Suppressor macrophage (primary cell): Measurements from ENCODE around the gene PANX2.
A peak's percentile ranks its signal among the peaks of the same experiment; 100 is the strongest.

ENCODE experiments used
- DNase-seq, 4 experiments: peaks; one replicate each; pipeline ENCODE4 v3.0.0-alpha.2; 2020 to 2022

PANX2 gene

DNA sequence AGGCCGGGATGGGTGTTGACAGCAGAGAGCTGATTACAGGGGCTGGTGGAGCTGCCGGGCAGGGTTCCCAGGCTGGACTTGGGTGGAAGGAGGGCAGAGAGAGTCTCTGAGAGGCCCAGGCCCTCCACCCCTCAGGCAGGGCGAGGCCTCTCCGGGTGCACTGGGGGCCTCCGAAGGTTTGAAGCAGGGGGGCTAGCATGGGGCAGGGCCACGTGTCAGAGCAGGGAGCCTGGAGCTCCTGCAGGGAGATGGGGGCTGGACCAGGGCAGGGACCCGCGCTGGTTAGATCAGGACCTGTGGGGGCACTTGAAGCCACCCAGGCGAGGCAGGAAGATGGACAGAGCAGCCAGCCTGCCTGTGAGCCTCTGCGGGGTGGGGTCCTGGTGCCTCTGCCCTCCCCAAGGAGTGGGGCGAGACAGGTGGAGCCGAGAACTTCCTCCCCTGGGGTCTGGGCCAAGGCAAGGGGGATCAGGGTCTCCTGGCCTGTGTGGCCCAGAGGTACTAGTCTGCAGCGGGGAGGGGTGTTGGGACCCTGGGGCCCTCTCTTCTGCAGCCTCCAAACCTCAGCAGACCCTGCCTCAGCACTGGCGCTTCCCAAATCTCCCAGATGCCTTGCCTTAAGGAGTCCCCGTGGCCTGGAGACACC lies 911 bp downstream of the PANX2 start:
- DNase-seq = no peak

DNA sequence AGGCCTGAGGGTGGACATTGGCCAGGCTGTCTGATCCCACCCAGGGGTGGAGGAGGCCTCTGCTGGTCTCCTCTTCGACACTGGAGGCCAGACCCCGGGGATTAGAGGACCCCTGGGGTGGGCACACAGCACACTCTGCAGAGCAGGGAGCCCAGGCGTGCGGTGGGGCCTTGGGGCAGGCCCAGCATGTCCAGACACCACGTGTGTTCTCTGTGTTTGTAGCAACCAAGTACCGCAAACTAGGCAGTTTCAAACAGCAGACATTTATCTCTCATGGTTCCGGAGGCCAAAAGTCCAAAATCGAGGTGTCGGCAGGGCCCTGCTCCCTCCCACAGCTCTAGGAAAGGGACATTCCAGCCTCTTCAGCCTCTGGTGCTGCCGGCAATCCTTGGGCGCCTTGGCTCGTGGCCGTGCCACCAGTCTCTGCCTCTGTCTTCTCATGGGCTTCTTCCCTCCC lies 1.5 kb downstream of the PANX2 start:
- no peak for DNase-seq

DNA sequence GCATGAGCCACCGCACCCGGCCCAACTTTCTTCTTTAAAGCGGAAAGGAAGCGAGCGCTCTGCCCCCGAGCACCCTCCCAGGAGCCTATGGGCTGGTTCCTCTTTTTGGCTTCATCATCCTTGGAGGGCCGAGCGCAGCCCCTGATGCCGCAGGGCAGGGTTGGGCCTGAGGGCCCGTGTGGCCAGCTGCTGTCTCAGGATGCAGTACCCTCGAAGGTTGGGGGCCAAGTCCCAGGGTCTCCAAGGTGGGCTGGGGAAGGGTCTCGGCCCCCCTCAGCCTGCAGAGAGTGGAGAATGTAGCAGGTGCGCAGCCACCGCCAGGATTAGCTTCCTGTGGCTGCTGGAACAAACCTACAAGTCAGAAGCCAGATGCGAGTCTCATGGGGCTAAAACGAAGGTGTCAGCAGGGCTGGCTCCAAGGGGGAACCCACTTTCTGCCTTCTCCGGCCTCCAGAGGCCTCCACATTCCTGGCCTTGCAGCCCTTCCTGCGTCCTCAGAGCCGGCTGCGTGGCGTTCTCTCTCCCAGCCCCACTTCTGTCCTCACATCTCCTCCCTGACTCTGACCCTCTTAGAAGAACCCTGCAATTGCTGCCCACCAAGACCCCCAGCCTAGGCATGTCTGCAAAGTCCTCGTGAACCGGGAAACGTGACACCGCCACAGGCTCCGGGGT lies 2.9 kb downstream of the PANX2 start:
- peak; percentile 69 to 85 (median 79) for DNase-seq

DNA sequence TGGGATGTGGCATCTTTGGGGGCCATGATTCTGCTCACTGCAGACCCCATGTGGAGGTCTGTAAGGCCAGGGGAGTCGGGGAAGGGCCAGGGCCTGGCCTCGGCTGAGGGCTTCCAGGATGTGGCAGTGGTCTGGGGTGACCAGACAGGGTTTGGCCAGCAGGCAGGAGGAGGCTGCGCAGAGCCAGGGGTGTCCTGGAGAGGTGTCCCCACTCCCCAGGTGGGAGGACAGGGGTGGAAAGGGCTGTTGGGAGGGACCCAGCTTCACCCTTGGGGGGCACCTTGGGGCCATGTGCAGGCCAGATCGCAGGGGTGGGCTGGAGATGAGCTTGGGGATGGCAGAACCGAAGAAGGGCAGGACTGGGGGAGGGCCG lies 3.4 kb downstream of the PANX2 start:
- DNase-seq = no peak

DNA sequence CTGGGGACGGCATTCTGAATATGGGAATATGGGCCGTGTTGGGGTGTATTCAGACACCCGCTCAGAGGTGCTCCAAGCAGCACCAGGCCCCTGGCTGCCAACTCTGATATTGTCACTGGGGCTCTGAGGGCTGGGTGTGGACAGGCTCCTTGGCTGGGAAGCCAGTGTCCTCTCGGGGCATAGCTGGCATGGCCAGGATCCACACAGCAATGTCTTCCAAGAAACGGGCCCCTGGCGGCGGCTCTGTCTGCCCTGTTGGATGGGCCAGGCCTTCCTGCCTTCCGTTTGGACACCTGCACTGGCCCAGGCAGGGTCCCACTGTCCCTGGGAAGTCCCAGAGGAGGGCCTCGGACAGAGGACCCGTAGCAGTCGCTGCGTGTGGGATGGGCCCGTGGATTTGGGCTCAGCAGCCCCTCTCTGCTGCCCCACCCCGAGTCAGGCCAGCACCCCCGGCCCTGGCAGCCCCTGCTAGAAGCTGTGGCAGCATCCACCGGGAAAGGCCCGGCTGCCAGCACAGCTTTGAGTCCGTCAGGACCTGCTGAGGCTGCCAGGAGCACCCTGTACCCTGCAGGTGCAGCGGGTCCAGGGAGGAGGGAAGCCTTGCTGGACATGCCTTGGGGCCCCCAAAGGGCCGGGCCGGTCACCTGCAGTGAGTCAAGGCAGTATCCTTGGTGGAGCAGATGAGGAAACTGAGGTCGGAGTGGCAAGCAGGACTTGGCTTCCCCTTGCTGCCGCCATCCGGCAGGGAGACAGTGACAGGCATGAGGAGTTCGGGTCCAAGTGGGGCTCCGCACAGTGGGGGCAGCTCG lies 4.1 kb downstream of the PANX2 start:
- no peak for DNase-seq

DNA sequence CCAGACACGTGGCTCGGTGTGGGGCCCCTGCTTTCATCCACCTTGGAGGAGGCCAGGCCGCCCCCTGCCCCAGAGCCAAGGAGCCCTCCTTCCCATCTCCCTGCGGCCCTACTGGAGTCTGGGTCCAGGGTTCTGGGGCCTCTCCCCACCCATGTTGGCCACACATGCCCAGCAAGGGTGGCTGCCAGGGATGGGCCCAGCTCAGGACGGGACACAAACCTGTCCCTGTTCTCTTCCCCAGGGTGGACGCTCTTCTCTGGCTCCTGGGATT lies 4.6 kb downstream of the PANX2 start:
- DNase-seq = no peak

DNA sequence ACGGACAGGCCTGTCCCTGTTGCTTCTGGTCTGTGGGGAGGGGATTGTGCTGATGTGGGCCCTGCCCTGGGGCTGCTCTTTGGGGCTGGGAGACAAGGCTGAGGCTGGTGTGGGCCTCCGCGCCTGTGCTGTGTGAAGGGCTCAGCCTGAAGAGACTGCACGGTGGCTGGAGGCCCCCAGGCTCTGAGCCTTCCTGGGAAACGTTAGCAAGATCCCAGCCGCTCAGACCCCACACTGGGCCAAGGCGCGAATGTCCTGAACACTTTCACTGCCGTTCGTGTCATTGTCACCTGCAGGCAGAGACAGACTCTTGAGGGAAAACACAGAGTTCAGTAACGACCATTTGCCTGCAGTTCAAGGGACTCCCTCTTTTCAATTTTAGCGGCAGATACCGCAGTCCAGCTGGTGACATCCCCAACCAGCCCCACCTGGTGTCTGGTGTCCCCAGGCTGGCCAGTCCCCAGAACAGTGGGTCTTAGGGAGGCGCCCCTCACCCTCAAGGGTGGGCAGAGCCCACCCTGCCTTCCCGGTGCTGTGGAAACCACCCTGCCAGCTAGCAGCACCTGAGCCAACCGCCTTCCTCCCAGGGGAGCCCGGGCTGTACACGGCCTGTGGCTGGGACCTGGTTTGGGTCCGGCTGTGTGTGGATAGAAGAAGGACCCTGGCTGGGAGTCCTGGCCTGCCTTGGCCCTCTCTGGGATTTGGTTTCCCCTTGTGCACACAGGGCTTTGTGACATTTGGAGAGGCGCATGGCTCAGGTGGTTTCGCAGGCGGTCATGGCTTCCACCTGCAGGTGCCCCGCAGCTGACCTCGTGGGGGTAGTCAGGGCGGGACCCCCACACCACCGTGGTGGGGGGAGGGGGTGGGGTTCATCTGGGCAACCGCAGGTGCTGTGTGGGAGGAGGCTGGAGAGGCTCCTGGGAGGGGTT lies 5.7 kb downstream of the PANX2 start:
- no peak for DNase-seq

DNA sequence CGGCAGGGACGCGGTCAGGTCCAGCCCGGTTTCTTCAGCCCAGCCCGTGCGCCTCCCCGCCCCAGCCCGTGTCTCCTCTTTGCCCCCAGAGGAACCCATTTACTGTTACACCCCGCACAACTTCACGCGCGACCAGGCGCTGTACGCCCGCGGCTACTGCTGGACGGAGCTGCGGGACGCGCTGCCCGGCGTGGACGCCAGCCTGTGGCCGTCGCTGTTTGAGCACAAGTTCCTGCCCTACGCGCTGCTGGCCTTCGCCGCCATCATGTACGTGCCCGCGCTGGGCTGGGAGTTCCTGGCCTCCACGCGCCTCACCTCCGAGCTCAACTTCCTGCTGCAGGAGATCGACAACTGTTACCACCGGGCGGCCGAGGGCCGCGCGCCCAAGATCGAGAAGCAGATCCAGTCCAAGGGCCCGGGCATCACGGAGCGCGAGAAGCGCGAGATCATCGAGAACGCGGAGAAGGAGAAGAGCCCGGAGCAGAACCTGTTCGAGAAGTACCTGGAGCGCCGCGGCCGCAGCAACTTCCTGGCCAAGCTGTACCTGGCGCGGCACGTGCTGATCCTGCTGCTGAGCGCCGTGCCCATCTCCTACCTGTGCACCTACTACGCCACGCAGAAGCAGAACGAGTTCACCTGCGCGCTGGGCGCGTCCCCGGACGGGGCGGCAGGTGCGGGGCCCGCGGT lies 6.5 kb downstream of the PANX2 start:
- DNase-seq = no peak

DNA sequence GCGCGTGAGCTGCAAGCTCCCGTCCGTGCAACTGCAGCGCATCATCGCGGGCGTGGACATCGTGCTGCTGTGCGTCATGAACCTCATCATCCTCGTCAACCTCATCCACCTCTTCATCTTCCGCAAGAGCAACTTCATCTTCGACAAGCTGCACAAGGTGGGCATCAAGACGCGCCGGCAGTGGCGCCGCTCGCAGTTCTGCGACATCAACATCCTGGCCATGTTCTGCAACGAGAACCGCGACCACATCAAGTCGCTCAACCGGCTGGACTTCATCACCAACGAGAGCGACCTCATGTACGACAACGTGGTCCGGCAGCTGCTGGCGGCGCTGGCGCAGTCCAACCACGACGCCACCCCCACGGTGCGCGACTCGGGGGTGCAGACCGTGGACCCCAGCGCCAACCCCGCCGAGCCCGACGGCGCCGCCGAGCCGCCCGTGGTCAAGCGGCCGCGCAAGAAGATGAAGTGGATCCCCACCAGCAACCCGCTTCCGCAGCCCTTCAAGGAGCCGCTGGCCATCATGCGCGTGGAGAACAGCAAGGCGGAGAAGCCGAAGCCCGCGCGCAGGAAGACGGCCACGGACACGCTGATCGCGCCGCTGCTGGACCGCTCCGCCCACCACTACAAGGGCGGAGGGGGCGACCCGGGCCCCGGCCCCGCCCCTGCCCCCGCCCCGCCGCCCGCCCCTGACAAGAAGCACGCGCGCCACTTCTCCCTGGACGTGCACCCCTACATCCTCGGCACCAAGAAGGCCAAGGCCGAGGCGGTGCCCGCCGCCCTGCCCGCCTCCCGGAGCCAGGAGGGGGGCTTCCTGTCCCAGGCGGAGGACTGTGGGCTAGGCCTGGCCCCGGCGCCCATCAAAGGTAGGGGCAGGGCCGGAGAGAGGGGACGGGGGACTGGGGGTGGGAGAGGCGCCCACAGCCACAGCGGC lies 7.3 kb downstream of the PANX2 start:
- DNase-seq = peak in 1 of 4 experiments; percentile 10

DNA sequence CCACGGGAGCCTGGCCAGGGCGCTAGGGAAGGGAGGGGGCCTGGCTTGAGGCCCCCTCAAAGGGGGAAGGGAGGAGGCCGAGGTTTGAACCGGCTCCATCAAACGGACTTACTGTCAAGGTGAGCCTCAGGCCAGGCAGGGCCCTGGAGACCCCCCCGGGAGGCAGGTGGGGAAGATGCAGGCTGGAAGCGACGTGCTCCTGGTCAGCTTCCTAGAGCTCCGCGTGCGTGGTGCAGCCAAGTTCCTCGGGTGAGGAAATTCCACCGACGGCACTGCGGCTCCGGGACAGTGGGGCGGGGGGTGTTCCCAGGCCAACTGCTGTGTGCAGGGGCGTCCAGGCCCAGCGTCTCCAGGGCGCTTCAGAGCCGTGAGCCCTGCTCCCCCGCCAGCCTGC lies 7.9 kb downstream of the PANX2 start:
- DNase-seq = no peak

DNA sequence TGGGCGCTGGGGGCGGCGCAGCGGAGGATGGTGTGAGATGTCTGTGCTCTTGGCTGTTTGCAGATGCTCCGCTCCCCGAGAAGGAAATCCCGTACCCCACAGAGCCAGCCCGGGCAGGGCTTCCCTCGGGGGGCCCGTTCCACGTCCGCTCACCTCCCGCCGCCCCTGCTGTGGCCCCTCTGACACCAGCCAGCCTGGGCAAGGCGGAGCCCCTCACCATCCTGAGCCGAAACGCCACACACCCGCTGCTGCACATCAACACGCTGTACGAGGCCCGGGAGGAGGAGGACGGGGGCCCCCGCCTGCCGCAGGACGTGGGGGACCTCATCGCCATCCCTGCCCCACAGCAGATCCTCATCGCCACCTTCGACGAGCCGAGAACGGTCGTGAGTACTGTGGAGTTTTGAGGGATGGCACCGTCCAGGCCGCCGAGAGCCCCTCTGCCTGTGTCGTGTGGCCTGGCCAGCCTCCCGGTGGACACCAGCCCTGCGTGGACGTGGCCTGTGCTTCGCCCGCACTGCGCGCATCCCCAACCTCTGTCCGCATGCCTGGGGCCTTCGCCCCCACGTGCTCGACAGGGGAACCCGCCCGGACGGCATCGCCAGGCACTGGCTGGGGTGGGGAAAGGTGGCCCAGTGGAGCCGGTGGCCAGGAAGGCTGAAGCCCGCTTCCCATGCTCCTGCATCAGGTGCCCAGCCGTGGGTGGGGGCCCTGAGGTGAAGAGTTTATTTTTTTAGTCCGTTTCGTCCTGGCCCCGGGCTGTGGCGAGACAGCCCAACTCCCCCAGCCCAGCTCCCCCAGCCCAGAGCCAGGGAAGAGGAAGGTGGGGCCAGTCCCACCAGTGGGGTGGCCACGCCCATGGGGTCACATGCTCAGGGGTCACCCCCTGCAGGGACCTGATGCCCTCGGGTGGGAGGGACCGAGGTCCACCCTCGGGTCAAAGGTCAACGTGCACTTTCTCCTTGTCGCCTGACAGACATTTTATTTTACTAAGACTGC lies 8.6 kb downstream of the PANX2 start:
- no peak for DNase-seq

DNA sequence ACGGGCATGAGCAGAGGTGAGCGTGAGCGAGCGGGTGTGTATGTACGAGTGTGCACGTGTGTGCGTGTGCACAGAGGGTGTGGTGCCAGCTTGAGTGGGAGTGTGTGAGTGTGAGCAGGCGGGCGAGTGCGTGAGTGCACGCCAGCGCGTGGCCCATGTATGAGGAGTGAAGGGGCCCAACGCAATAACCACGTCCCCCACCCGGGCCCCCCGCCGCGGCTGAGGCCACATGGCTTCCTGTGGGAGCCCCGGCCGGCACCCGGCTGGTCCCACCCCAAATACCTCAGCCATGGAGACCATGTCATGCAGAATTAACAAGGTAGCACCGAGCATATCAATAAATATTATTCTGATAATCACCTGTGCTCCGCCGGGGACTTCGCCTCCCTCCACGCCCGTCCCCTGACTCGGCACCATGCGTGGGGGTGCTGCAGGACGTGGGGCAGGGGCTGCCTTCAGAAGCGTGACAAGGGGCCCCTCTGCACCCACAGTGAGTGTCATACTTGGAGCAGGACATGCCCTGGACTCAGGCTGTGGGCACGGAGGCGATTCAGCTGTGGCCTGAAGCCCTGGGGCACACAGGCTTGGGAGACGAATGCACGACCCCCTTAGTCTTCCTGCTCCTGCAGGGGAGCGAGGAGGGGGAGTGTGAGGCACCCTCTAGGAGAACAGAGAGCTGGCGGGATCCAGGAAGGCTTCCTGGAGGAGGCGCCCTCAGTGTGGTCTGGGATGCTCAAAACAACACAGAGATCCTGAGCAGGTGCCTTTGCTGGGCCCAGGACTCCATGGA lies 9.6 kb downstream of the PANX2 start:
- DNase-seq = no peak

DNA sequence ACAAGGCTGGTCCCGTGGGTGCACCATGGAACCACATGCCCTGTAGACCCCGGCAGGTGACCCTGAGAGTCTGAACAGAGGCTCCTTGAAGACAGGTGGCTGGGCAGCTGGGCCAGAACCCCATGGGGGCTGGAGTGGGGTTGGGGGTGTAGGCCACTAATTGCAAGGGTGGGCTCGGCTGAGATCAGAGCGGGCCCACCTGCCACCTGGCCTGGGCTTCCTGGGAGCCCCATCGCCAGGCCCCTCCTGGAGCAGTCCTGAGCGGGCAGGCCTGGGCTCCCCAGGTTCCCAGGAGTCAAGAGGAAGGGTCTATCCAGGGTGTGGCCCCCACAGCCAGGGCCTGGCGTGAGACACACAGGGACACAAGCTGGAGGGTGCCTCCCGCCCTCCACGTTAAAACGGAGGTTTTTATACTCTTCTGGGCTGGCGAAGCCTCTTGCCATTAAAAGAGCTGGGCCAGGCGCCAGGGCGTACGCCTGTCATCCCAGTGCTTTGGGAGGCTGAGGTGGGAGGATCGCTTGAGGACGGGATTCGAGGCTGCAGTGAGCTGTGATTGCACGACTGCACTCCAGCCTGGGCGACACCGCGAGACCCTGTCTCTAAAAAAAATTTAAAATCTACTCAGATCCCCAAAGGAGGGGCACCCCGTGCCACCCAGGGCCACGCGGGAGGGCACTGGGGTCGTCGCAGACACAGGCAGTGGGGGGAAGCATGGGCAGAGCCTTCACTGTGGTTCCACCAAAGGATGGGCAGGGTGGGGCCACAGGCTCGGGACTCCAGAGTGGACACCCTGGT lies 10.4 kb downstream of the PANX2 start:
- DNase-seq = no peak

DNA sequence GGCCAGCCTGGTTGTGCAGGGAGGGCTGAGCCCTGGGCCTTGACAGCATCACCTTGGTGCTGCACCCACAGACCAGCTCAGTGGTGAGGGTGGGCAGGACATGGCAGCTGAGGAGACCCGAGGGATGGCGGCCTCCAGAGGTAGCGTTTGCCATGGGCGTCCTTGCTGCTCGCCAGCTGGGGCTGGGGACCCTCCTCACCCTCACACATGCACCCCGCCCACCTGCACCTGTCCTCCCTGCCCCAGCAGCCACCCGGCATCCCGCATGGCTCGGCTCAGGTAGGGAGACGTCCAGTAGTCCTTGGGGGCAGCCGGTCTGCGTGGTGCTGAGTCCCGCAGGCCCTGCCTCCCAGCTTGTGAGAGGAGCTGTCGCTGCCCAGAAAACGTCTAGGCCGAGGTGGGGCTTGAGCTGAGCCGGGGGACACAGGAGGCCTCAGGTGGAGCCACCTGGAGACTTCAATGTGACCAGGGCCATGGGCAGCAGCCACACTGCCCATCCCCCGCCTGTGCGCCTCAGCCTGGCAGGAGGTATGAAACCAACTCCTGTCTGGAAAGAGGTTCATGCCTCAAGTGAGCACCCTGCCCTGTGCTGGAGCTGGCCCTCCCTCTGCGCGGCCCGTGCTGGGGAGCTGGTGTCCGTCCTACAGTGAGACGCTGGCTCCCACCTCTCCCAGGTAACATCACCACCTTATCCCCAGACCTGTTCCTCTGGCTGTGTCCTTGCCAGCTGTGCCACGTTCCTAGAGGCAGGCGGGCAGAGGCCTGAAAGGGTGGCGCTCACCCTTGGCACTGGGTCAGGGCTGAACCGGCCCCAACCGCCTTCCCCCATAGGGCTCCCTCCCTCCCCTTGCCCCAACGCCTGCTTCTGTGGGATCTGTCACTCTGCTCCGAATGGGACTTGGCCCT lies 11.9 kb downstream of the PANX2 start:
- DNase-seq = no peak

DNA sequence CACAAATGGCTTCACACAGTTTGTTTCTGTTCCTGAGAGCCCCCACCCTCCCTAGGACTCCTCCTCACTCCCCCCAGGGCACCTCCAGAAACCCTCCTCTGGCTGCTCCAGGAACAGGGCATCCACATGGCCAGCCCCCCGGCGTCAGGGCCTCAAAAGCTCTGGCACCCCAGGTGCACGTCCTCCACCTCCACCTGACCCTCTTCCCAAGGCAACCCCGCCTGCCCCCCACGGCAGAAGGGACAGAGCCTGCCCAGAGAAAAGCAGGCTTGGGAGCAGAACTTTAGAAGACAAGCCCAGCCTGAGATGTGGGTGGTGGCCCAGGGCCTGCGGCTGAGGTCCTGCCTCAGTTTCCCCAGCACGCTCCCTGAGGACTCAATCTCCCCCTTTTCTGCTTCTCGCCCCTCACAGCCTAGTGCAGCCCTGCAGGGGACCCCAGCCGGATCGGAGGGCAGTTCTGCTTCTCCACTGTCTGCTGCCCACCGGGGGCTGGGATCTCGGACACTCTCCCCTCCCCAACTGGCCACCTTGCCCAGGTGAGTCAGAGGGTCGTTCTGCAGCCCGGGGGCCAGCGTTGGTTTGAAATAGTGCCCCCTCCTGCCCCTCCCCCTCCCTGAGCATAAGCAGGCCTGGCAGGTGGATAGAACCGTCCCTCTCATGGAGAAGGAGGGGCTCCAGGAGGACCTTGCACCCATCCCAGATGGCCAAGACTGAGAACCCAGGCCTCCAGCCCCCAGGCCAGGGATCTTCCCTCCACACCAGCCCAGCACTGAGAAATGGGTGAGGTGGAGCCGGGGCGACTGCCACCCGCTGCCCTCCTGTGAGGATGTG lies 12.8 kb downstream of the PANX2 start:
- no peak for DNase-seq
